Measurements from ENCODE around the gene AGO3. TPM values are rescaled to one million over a fixed set of nuclear protein-coding genes. Genes with fewer than 3 reads are reported as not detected.

Gene AGO3
- total and polyA plus RNA-seq, 7 donors: 0.60 to 27.4 (median 18.5) TPM

DNA sequence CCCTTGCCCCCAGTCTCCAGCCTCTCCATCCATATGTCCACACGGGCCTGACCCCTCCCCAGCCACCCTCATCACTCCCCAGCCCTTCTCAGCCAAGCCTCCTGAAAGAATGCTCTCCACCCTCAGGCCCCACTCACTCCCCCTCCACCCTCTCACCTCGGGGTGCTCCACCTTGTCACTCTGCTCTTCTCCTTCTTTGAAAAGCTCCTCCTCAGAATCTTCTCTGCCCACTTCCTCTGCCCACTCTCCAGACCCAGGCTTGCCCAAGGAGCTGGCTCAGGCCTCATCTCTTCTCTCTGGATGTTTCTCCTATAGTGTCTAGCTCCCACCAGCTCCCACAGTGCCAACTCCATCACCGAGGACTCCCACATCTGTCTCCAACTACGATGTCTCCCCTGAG lies 180.2 kb downstream of the AGO3 start:
- Histone ChIP-seq H3K9me3 (no peaks in the 10 kb centered on the region), H3K27me3 (no peaks in the 10 kb centered on the region), H3K4me1 (peaks cover 0 to 24% (median 18%) of the 10 kb centered on the region in 4 donors), H3K36me3 (no peaks in the 10 kb centered on the region), H3K27ac (no peak overlapping the region), H3K4me3 (no peak overlapping the region)
- WGBS, 2 donors: 61 to 71% methylated on average over 4 of the region's 4 CpGs
- TF ChIP-seq POLR2A (IDR thresholded peaks at IDR 0.05) (no peak), EP300 (IDR thresholded peaks at IDR 0.05) (no peak), POLR2AphosphoS5 (IDR thresholded peaks at IDR 0.05) (no peak)
- TF ChIP-seq, protein P1, sequence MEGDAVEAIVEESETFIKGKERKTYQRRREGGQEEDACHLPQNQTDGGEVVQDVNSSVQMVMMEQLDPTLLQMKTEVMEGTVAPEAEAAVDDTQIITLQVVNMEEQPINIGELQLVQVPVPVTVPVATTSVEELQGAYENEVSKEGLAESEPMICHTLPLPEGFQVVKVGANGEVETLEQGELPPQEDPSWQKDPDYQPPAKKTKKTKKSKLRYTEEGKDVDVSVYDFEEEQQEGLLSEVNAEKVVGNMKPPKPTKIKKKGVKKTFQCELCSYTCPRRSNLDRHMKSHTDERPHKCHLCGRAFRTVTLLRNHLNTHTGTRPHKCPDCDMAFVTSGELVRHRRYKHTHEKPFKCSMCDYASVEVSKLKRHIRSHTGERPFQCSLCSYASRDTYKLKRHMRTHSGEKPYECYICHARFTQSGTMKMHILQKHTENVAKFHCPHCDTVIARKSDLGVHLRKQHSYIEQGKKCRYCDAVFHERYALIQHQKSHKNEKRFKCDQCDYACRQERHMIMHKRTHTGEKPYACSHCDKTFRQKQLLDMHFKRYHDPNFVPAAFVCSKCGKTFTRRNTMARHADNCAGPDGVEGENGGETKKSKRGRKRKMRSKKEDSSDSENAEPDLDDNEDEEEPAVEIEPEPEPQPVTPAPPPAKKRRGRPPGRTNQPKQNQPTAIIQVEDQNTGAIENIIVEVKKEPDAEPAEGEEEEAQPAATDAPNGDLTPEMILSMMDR (IDR thresholded peaks at IDR 0.05): no peak
- DNase-seq: no peak
- intact Hi-C loops (cut with DNase I): no loop called here

DNA sequence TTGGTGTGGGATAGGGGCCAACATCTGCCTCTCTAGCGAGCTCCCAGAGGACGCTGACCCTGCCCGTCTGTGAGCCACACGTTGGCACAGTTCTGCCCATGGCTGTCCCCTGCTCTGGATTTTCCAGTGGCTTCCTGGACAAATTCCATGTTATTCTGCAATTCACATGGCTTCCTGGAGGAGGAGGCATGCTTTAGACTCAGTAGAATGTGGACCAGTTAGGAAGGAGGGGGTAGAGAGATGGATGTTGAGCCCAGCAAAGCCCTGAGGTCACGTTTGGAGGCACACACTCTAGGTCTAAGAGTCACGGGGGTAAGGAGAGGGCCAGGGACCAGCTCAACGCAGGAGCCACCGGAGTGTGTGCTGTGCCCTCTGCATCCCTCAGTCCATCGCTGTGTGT lies 181.9 kb downstream of the AGO3 start:
- no peak overlapping the region for H3K27ac ChIP-seq
- no peaks in the 10 kb centered on the region for H3K9me3 ChIP-seq
- no peak for TF ChIP-seq EP300 (IDR thresholded peaks at IDR 0.05)
- TF ChIP-seq, protein P1 (IDR thresholded peaks at IDR 0.05): no peak
- no peak for TF ChIP-seq POLR2A (IDR thresholded peaks at IDR 0.05)
- TF ChIP-seq POLR2AphosphoS5 (IDR thresholded peaks at IDR 0.05): no peak
- 84 to 91% methylated on average over 9 of the region's 9 CpGs for WGBS, 2 donors
- intact Hi-C loops (cut with DNase I): no loop called here
- no peak for DNase-seq
- H3K36me3 ChIP-seq: no peaks in the 10 kb centered on the region
- H3K4me3 ChIP-seq: no peak overlapping the region
- no peaks in the 10 kb centered on the region for H3K27me3 ChIP-seq
- peaks cover 0 to 23% (median 17%) of the 10 kb centered on the region in 4 donors for H3K4me1 ChIP-seq

DNA sequence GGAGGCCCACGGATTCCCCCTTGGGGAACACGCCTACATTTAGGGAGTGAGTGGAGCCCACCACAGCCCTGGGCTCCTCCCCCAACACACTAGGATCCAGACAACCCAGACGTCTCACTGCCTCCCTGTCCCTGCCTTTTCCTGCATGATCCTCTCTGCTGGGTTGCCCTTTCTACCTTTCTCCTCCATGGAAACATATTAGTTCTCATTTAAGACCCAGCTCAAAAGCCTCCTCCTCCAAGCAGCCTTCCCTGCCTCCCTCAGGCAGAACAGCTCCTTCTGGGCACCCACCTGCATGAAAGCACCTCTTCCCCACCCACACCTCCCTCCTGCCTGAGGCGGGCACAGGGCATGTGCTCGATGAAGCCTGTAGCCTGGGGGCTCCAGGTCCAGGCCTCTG lies 183.5 kb downstream of the AGO3 start:
- Histone ChIP-seq H3K27ac (peak overlapping the region; percentile 69 to 86 (median 76)), H3K27me3 (no peaks in the 10 kb centered on the region), H3K9me3 (no peaks in the 10 kb centered on the region), H3K36me3 (no peaks in the 10 kb centered on the region), H3K4me3 (no peak overlapping the region), H3K4me1 (peaks cover 0 to 30% (median 20%) of the 10 kb centered on the region in 4 donors)
- DNase-seq: no peak
- WGBS, 2 donors: 68 to 77% methylated on average over 5 of the region's 5 CpGs
- TF ChIP-seq EP300 (IDR thresholded peaks at IDR 0.05) (no peak), POLR2AphosphoS5 (IDR thresholded peaks at IDR 0.05) (no peak), POLR2A (IDR thresholded peaks at IDR 0.05) (no peak)
- TF ChIP-seq, protein P1 (IDR thresholded peaks at IDR 0.05): no peak
- intact Hi-C loops (cut with DNase I): no loop called here

DNA sequence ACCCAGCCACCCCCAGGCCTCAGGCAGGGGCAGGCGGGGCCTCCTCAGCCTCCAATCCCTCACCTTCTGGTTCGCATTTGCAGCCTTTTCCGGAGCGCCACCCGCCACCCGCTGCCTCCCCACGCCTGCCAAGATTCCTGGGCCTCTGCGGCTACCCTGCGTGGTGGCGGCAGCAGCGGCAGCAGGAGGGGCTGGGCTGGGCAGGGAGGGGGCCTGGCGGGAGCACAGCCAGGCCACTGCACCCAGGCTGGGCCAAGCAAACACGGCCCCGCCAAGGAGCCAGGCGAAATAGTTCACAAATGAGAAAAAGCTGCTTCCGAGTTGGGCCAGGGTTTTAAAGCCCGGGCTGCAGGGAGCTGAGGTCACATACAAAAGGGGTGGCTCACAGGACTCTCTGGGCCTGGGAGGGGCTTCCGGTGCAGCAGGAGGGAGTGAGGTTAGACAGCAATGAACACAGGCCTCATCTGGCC lies 184.3 kb downstream of the AGO3 start:
- Histone ChIP-seq H3K9me3 (no peaks in the 10 kb centered on the region), H3K27me3 (no peaks in the 10 kb centered on the region), H3K4me3 (no peak overlapping the region), H3K36me3 (no peaks in the 10 kb centered on the region), H3K4me1 (peaks cover 0 to 39% (median 23%) of the 10 kb centered on the region in 4 donors), H3K27ac (peak overlapping the region; percentile 69 to 86 (median 76))
- intact Hi-C loops (cut with DNase I): no loop called here
- no peak for DNase-seq
- TF ChIP-seq POLR2A (IDR thresholded peaks at IDR 0.05): no peak
- WGBS, 2 donors: 74 to 79% methylated on average over 18 of the region's 18 CpGs

DNA sequence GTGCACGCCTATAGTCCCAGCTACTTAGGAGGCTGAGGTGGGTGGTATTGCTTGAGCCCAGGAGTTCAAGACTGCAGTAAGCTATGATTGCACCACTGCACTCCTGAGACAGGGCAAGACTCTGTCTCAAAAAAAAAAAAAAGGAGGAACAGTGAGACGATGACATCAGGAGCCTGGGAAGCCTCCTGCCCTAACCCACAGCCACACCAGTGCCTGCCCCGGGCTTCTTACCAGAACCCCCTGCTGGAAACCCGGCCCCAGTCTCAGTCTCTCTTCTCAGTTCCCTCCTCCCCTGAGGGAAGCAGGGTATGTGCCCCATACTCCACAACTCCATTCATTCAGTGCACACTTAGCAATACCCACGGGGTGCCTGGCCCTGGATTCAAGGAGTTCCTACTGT lies 185.0 kb downstream of the AGO3 start:
- H3K27ac ChIP-seq: peak overlapping the region; percentile 69 to 86 (median 76)
- no peak for DNase-seq
- H3K36me3 ChIP-seq: no peaks in the 10 kb centered on the region
- TF ChIP-seq, protein P1 (IDR thresholded peaks at IDR 0.05): no peak
- TF ChIP-seq EP300 (IDR thresholded peaks at IDR 0.05): no peak
- no peak for TF ChIP-seq POLR2A (IDR thresholded peaks at IDR 0.05)
- TF ChIP-seq POLR2AphosphoS5 (IDR thresholded peaks at IDR 0.05): no peak
- H3K4me1 ChIP-seq: peaks cover 0 to 39% (median 23%) of the 10 kb centered on the region in 4 donors
- 72% methylated on average over 5 of the region's 5 CpGs for WGBS, 2 donors
- H3K4me3 ChIP-seq: no peak overlapping the region
- H3K27me3 ChIP-seq: no peaks in the 10 kb centered on the region
- H3K9me3 ChIP-seq: no peaks in the 10 kb centered on the region
- intact Hi-C loops (cut with DNase I): no loop called here
